GM10266 (cell line): ENCODE measurements around the gene FSTL5.

Experiments
- DNase-seq: peaks from one replicate; pipeline ENCODE4 v3.0.0; 2012; ENCODE audit errors: extremely low spot score
- CTCF ChIP-seq: IDR thresholded peaks from 2 replicates; pipeline ENCODE4 v1.5.1; 2012; ENCODE audit warnings: mild to moderate bottlenecking, low read depth; ENCODE audit not compliant: control insufficient read depth, insufficient read depth; ENCODE audit errors: missing control alignments

Gene FSTL5

DNA sequence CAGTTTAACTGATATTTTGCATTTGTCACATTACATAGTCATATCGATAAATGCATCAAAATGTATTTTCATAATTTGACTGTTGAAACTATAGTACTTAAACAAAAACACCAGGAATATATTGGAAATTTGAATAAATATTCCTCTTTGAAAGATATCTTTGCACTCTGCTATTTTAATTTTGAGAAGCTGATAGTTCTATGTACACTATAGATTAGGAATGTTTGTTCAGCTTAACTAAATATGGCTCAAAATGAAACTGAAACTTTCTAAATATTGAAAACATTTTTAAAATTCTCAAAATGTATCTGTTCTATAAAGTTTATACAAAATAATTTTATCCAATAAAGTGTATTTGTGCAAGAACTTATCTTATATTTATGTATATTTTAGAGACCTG is 510.1 kb downstream of the FSTL5 start:
- no peak for TF ChIP-seq CTCF
- no peak for DNase-seq

DNA sequence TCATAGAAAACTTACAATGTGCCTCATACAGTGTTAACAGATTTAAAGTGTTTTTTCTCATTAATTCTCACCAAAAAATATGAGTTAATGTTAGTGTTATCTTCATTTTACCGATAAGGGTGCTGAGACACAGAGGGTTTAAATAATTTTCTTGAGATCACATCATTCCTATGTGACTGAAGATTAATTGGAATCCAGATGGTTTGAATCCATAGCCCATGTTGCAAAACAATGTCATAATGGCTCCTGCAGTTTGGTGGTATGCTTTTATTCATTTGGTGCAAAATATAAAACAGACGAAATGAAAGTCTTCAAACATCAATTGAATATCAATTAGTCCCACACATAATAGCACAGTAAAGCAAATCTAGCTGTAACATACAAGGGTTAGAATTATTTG is 512.2 kb downstream of the FSTL5 start:
- no peak for TF ChIP-seq CTCF
- no peak for DNase-seq

- no peak for DNase-seq
- no peak for TF ChIP-seq CTCF
Observed at GRCh38 chr4:161650812-161651211, 513.0 kb downstream of the FSTL5 start.

GRCh38 chr4:161647757-161648156 is 516.0 kb downstream of the FSTL5 start:
- TF ChIP-seq CTCF, result no peak

DNA sequence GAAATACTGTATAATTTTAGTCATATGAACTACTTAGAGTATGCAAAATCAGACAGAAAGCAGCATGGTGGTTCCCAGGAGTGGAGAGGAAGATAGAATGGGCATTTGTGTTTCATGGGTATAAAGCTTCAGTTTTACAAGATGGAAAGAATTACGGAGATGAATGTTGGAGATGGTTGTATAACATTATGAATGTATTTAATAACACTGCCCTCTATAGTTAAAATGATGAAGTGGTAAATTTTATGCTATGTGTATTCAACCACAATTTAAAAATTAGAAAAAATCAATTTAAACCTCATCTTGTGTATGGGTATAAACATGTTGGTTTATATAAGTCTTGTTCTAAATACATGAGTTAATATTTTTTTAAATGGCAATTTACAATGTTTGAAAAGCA is 521.1 kb downstream of the FSTL5 start:
- peak; percentile 23 for TF ChIP-seq CTCF
- DNase-seq, result no peak

More at GRCh38 chr4:161647757-161648156, 516.0 kb downstream of the FSTL5 start:
- no peak for DNase-seq

DNA sequence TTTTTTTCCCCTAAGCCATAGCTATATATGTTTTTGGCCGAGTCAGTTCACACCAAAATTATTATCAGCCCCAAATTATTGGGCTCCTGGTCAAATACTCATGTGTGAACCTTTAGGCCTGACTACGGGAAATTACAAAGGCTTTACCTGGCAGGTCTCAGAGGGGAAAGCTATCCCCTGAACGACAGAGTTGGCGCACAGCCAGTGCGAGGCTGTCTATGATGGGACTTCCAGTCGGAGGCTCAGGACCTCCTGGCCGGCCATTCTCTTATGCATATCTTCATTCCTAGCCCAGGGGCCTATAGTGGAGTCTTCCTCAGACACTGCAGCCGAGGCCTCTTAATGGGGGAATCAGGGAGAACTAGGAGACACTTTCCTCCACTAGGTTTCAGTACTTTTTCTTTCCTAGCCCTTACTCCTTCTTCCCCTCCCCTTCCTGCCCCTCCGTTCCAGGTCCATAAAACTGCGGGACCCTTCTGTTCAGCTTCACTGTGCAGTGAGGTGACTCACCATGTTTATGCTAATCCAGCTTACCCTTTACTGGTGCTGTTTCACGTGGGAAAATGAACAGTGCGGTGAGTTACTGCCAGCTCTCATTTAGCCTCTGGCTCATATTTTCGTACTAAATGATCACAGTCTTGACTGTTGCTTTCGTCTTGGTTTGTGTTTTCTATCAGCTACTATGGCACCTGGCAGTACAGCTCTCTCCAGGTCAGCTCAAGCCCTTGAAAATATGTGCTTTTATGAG is 533.9 kb downstream of the FSTL5 start:
- DNase-seq, result no peak
- TF ChIP-seq CTCF, result no peak

GRCh38 chr4:161604516-161605300 is 559.1 kb downstream of the FSTL5 start:
- no peak for TF ChIP-seq CTCF
- peak; percentile 11 for DNase-seq
